ENCODE measurements around the gene INTS3.

Gene INTS3

DNA sequence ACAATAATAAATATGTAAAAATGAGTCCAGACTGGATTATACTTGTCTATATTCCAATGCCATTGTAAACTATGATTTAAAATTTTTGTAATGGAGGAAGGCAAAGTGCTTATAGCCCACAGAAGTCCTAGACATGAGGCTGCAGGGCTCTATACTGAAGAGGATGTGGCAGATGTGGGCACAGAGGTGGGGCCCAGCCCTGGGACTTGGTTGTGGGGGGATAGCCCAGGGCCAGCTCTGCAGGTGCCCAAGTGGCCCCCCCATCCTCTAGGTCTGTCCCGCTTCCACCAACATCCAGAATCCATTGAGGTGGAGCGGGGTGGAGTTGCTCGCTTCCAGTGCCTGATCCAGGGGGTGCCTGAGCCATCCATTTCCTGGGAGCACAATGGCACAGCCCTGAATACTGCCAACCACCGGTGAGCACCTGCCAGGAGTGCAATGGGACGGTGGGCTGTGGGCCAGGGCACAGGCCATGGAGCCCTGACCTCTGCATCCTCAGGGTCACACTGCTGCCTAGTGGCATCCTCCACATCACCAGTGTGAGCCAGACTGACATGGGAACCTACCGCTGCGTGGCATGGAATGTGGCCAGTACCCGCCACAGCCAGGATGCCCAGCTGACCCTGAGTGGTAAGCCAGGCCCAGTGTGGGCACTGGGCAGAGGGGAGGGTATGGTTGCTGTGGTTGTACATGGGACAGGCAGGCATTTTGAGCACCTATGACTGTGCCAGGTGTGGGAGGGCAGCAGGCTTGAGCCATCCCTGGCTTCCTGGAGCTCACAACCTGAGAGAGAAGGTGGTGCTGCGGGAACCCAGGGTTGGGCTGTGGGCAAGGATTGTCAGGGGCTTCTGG is 68.3 kb downstream of the INTS3 start:
- peak; percentile 16 to 63 for DNase-seq
- intact Hi-C loops (cut with DNase I; ENCODE audit: low total_unique reads), result loop anchor here (2.0 kb wide), 2 partner anchors 151 to 193 kb away; partner anchors contain the start of gene DENND4B

DNA sequence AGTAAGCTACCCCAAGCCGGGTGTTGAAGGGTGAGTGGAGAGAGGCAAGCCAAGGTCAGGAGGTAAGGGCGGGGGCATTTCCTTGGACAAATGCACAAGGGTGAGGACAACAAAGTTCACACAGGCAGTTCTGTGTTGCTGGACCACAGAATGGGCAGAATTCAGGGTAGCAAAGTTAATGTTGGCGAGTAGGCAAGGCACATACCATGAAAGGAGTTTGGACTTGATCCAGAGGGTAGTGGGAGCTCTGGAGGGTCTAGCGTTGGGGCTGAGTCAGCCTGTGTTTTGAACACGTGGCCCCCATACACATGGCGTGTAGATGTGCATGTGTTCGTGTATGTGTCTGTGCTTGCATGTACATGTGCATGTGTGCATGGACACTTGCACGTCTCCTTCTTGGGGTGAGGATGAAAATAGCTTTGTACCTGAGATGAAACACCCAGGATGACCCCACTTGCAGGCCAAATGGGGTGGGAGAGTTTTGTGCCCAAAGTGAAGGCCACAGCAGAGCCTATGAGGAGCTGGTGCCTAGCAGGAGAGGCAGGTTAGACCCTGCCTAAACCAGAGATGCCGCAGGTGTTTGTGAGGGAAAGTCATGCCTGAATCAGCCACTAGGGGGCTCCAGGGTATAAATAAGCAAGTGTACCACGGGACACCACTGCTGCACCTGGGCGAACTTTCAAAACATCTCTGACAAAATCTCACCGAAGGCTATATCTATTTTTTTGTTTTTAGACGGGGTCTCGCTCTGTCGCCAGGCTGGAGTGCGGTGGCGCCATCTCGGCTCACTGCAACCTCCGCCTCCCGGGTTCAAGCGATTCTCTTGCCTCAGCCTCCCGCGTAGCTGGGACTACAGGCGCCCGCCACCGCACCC is 69.2 kb downstream of the INTS3 start:
- intact Hi-C loops (cut with DNase I; ENCODE audit: low total_unique reads), result loop anchor here (2.0 kb wide), 1 partner anchor 150 kb away; the partner anchor contains the start of gene DENND4B
- TF ChIP-seq, protein P1, sequence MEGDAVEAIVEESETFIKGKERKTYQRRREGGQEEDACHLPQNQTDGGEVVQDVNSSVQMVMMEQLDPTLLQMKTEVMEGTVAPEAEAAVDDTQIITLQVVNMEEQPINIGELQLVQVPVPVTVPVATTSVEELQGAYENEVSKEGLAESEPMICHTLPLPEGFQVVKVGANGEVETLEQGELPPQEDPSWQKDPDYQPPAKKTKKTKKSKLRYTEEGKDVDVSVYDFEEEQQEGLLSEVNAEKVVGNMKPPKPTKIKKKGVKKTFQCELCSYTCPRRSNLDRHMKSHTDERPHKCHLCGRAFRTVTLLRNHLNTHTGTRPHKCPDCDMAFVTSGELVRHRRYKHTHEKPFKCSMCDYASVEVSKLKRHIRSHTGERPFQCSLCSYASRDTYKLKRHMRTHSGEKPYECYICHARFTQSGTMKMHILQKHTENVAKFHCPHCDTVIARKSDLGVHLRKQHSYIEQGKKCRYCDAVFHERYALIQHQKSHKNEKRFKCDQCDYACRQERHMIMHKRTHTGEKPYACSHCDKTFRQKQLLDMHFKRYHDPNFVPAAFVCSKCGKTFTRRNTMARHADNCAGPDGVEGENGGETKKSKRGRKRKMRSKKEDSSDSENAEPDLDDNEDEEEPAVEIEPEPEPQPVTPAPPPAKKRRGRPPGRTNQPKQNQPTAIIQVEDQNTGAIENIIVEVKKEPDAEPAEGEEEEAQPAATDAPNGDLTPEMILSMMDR (IDR thresholded peaks at IDR 0.05), result peak; percentile 91 to 96
- peak; percentile 87 to 90 for DNase-seq
- Histone ChIP-seq H3K4me1 (no peaks in the 10 kb centered on the region), H3K27me3 (no peaks in the 10 kb centered on the region), H3K27ac (no peak overlapping the region), H3K4me3 (no peak overlapping the region), H3K9me3 (no peaks in the 10 kb centered on the region), H3K36me3 (peaks cover 0 to 17% (median 0%) of the 10 kb centered on the region in 3 donors)

More for the DNA sequence above, 68.3 kb downstream of the INTS3 start:
- no peaks in the 10 kb centered on the region for H3K9me3 ChIP-seq
- no peaks in the 10 kb centered on the region for H3K27me3 ChIP-seq
- TF ChIP-seq, protein P1 (IDR thresholded peaks at IDR 0.05), result no peak
- peaks cover 0 to 11% (median 0%) of the 10 kb centered on the region in 3 donors for H3K36me3 ChIP-seq
- H3K4me3 ChIP-seq, result no peak overlapping the region
- H3K4me1 ChIP-seq, result peaks cover 0 to 7% (median 4%) of the 10 kb centered on the region in 4 donors
- H3K27ac ChIP-seq, result no peak overlapping the region

DNA sequence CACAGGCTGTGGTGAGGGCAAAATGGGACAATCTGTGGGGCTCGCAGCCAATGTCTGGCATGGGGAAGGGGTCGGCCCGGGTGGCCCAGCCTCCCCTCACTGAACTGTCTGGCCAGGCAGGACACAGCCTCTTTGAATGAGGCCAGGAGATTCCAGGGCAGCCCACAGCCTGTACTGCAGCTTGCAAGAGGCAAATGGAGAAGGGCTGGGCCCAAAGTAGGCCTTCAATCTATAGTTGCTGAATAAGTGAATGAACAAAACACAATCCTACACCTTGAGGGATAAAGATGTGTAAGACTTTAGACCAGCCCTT is 70.6 kb downstream of the INTS3 start:
- Histone ChIP-seq H3K4me3 (no peak overlapping the region), H3K9me3 (no peaks in the 10 kb centered on the region), H3K27ac (no peak overlapping the region), H3K4me1 (no peaks in the 10 kb centered on the region), H3K27me3 (no peaks in the 10 kb centered on the region), H3K36me3 (peaks cover 0 to 17% (median 0%) of the 10 kb centered on the region in 3 donors)
- TF ChIP-seq, protein P1 (IDR thresholded peaks at IDR 0.05), result no peak
- DNase-seq, result peak; percentile 11 to 45
- intact Hi-C loops (cut with DNase I; ENCODE audit: low total_unique reads), result no loop called here

DNA sequence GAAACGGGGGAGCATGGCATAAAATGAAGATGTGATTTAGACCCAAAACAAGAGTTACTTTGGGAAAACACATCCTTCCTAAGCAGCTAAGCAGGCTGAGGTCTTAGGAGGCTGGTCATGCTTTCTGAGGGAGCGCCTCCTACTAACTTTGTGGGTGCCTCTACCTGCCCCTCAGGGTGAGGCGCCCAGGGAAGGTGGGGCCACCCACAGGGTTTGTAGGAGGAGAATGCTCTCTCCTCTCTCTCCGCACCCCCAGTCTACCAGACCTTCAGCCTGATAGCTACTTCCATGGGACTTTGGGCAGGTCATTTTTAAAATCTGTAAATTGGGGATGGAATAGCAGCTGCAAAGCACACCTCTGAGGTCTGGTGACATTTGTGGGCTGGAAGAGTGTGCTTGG is 71.2 kb downstream of the INTS3 start:
- intact Hi-C loops (cut with DNase I; ENCODE audit: low total_unique reads), result no loop called here
- H3K4me1 ChIP-seq, result no peaks in the 10 kb centered on the region
- TF ChIP-seq, protein P1 (IDR thresholded peaks at IDR 0.05), result no peak

DNA sequence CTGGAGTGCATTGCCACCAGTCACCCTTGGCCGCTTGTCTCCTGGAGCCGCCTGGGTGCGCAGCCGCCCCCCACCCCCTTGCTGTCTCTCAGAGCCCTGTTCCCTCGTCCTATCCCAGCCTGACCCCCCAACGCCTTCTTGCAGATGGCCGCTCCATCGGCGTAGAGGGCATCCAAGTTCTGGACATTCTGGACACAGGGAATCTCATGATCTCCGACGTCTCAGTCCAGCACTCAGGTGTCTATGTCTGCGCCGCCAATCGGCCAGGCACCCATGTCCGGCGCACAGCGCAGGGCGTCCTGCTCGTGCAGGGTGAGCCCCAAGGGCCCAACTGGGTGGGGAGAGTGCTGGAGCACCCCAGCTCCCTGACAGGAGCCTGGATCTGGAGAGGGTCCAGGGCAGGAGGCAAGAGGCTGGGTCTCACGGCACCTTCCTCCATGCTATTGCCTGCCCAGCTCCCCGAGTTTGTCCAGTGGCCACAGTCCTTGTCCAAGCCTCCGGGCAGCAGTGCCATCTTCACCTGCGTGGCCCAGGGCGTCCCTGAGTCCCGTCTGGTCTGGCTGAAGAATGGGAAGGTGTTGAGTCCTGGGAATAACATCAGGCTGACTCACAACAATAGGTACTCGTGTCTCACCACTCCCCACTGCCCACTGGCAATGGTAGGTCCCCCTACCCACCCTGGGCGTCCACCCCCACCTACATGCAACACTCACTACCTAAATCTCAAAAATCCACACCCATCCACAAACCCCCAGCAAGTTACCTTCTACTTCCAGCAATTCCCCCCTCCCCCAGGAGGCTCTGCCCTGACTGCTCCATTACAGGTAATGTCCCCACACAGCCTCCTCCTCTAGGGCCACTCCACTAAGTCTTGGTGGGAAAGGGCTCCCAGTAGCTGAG is 72.0 kb downstream of the INTS3 start:
- Histone ChIP-seq H3K27me3 (no peaks in the 10 kb centered on the region), H3K27ac (no peak overlapping the region), H3K36me3 (peaks cover 0 to 17% (median 0%) of the 10 kb centered on the region in 3 donors), H3K4me3 (no peak overlapping the region), H3K4me1 (no peaks in the 10 kb centered on the region), H3K9me3 (no peaks in the 10 kb centered on the region)
- peak; percentile 17 to 63 for DNase-seq
- intact Hi-C loops (cut with DNase I; ENCODE audit: low total_unique reads), result loop anchor here (10.0 kb wide), 1 partner anchor 465 kb away; no protein-coding TSS in a partner anchor
- TF ChIP-seq, protein P1 (IDR thresholded peaks at IDR 0.05), result no peak

More for the DNA sequence above, 71.2 kb downstream of the INTS3 start:
- peaks cover 0 to 17% (median 0%) of the 10 kb centered on the region in 3 donors for H3K36me3 ChIP-seq
- DNase-seq, result peak; percentile 16 to 33
- no peak overlapping the region for H3K27ac ChIP-seq
- no peaks in the 10 kb centered on the region for H3K27me3 ChIP-seq
- H3K9me3 ChIP-seq, result no peaks in the 10 kb centered on the region
- H3K4me3 ChIP-seq, result no peak overlapping the region

Measured in tibial artery (tissue), 4 donors.